Measurements from ENCODE around the gene DSCAM. TPM values are rescaled to one million over a fixed set of nuclear protein-coding genes. Genes with fewer than 3 reads are reported as not detected.

DSCAM gene
- total RNA-seq, 1 donor from 2014 or later, result 0.06 TPM

GRCh38 chr21:40667967-40668366, 179.0 kb downstream of the DSCAM start:
- Histone ChIP-seq H3K36me3 (no peaks in the 10 kb centered on the region), H3K9me3 (no peaks in the 10 kb centered on the region), H3K4me3 (no peak overlapping the region), H3K27me3 (ENCODE audit: low read depth) (no peaks in the 10 kb centered on the region), H3K4me1 (no peaks in the 10 kb centered on the region), H3K27ac (no peak overlapping the region)
- no peak for ATAC-seq
- intact Hi-C loops (cut with DNase I), result no loop called here
- TF ChIP-seq CTCF (IDR thresholded peaks at IDR 0.05), result no peak
- DNase-seq, result no peak

- H3K4me3 ChIP-seq, result no peak overlapping the region
- no peak for DNase-seq
- H3K27me3 ChIP-seq (ENCODE audit: low read depth), result no peaks in the 10 kb centered on the region
- no peaks in the 10 kb centered on the region for H3K4me1 ChIP-seq
- intact Hi-C loops (cut with DNase I), result no loop called here
- ATAC-seq, result no peak
- no peak for TF ChIP-seq CTCF (IDR thresholded peaks at IDR 0.05)
- no peaks in the 10 kb centered on the region for H3K36me3 ChIP-seq
- no peak overlapping the region for H3K27ac ChIP-seq
- H3K9me3 ChIP-seq, result no peaks in the 10 kb centered on the region
Measured at GRCh38 chr21:40662889-40663288, 184.1 kb downstream of the DSCAM start.

GRCh38 chr21:40660461-40660860, 186.5 kb downstream of the DSCAM start:
- no peaks in the 10 kb centered on the region for H3K4me1 ChIP-seq
- no peaks in the 10 kb centered on the region for H3K27me3 ChIP-seq (ENCODE audit: low read depth)
- ATAC-seq (peak in 1 of 2 donors; percentile 36), DNase-seq (no peak)
- intact Hi-C loops (cut with DNase I), result no loop called here
- no peaks in the 10 kb centered on the region for H3K9me3 ChIP-seq
- no peak overlapping the region for H3K4me3 ChIP-seq
- no peak for TF ChIP-seq CTCF (IDR thresholded peaks at IDR 0.05)
- H3K27ac ChIP-seq, result no peak overlapping the region
- no peaks in the 10 kb centered on the region for H3K36me3 ChIP-seq

- Histone ChIP-seq H3K36me3 (no peaks in the 10 kb centered on the region), H3K27me3 (ENCODE audit: low read depth) (no peaks in the 10 kb centered on the region), H3K4me3 (no peak overlapping the region), H3K9me3 (no peaks in the 10 kb centered on the region), H3K27ac (no peak overlapping the region), H3K4me1 (no peaks in the 10 kb centered on the region)
- DNase-seq, result no peak
- ATAC-seq, result peak; percentile 32 to 85
- TF ChIP-seq CTCF (IDR thresholded peaks at IDR 0.05), result no peak
- intact Hi-C loops (cut with DNase I), result no loop called here
Measured at GRCh38 chr21:40658311-40658710, 188.6 kb downstream of the DSCAM start.

- no peaks in the 10 kb centered on the region for H3K4me1 ChIP-seq
- no peaks in the 10 kb centered on the region for H3K9me3 ChIP-seq
- H3K4me3 ChIP-seq, result no peak overlapping the region
- H3K27ac ChIP-seq, result no peak overlapping the region
- DNase-seq (no peak), ATAC-seq (no peak)
- H3K27me3 ChIP-seq (ENCODE audit: low read depth), result no peaks in the 10 kb centered on the region
- intact Hi-C loops (cut with DNase I), result no loop called here
- TF ChIP-seq CTCF (IDR thresholded peaks at IDR 0.05), result no peak
- no peaks in the 10 kb centered on the region for H3K36me3 ChIP-seq
Measured at GRCh38 chr21:40652436-40652835, 194.5 kb downstream of the DSCAM start.

GRCh38 chr21:40647706-40648105, 199.3 kb downstream of the DSCAM start:
- Histone ChIP-seq H3K27ac (no peak overlapping the region), H3K27me3 (ENCODE audit: low read depth) (no peaks in the 10 kb centered on the region), H3K4me3 (no peak overlapping the region), H3K36me3 (no peaks in the 10 kb centered on the region), H3K9me3 (no peaks in the 10 kb centered on the region), H3K4me1 (no peaks in the 10 kb centered on the region)
- intact Hi-C loops (cut with DNase I), result no loop called here
- ATAC-seq, result no peak
- no peak for DNase-seq
- TF ChIP-seq CTCF (IDR thresholded peaks at IDR 0.05), result no peak

Measured in lower lobe of right lung (tissue), 2 donors.